Keratinocyte (primary cell): ENCODE measurements around the gene KCNK7.

Experiments
- EZH2 ChIP-seq: IDR thresholded peaks from one replicate; pipeline ENCODE4 v1.6.1; 2012; ENCODE audit warnings: inconsistent platforms, mild to moderate bottlenecking, low read length, moderate library complexity
- TF ChIP-seq, protein P1 (sequence below), 3 experiments: IDR thresholded peaks in 1 of 3; conservative IDR thresholded peaks in 1 of 3; optimal IDR thresholded peaks in 1 of 3; 2 replicates in 2 of 3; 3 replicates in 1 of 3; pipeline versions ENCODE3 to v1.5.1; 2011; ENCODE audit warnings: low read length in 3 of 3, mild to moderate bottlenecking in 3 of 3, moderate library complexity in 2 of 3, control low read depth in 1 of 3, inconsistent platforms in 1 of 3; ENCODE audit not compliant: insufficient read depth in 2 of 3; ENCODE audit errors: extremely low read depth in 1 of 3

DNA sequence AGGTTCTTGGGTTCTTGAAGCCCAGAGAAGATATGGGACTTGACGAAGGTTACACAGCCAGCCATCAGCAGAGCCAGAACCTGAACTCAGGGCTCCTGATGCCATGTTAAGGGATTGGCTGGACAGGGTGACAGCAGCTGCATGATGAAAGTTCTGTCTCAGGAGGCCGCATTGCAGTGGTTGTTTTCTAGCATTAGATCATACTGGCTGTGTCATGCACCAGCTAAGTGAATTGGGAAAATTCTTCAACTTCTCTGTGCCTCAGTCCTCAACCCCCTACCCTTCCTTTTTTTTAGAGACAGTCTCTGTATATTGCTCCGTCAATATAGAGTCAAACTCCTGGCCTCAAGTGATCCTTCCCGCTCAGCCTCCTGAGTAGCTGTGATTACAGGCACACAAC is 32.0 kb downstream of the KCNK7 start:
- TF ChIP-seq, protein P1, sequence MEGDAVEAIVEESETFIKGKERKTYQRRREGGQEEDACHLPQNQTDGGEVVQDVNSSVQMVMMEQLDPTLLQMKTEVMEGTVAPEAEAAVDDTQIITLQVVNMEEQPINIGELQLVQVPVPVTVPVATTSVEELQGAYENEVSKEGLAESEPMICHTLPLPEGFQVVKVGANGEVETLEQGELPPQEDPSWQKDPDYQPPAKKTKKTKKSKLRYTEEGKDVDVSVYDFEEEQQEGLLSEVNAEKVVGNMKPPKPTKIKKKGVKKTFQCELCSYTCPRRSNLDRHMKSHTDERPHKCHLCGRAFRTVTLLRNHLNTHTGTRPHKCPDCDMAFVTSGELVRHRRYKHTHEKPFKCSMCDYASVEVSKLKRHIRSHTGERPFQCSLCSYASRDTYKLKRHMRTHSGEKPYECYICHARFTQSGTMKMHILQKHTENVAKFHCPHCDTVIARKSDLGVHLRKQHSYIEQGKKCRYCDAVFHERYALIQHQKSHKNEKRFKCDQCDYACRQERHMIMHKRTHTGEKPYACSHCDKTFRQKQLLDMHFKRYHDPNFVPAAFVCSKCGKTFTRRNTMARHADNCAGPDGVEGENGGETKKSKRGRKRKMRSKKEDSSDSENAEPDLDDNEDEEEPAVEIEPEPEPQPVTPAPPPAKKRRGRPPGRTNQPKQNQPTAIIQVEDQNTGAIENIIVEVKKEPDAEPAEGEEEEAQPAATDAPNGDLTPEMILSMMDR (optimal IDR thresholded peaks at IDR 0.05 in 1 of 3, IDR thresholded peaks at IDR 0.05 in 1 of 3, conservative IDR thresholded peaks at IDR 0.05 in 1 of 3; ENCODE audit: extremely low read depth in 1 of 3, insufficient read depth in 2 of 3, low read length in 3 of 3), result no peak
- no peak for TF ChIP-seq EZH2
